ENCODE measurements around the gene CEND1.

The CEND1 gene

GRCh38 chr11:792535-792821, 2.6 kb upstream of the CEND1 start:
- no peak overlapping the region for H3K4me3 ChIP-seq (ENCODE audit: low read depth, low read length)
- peaks cover 4% of the 10 kb centered on the region; the same call in 1 of the 2 replicates for H3K27me3 ChIP-seq (ENCODE audit: control insufficient read depth, insufficient read depth, low read length)
- H3K36me3 ChIP-seq (ENCODE audit: control insufficient read depth, insufficient read depth, low read length) = peaks cover 12% of the 10 kb centered on the region; the same call in 1 of the 2 replicates
- H3K9ac ChIP-seq (ENCODE audit: low read length) = no peak overlapping the region
- no peaks in the 10 kb centered on the region for H3K9me3 ChIP-seq (ENCODE audit: control insufficient read depth, insufficient read depth, low read depth, low read length)
- peaks cover 28% of the 10 kb centered on the region for H3K4me1 ChIP-seq (ENCODE audit: control insufficient read depth, insufficient read depth, low read length)
- H3K27ac ChIP-seq (ENCODE audit: low read depth, low read length) = no peak overlapping the region

- Histone ChIP-seq H3K27me3 (ENCODE audit: control insufficient read depth, insufficient read depth, low read length) (peaks cover 4% of the 10 kb centered on the region; the same call in 1 of the 2 replicates), H3K9me3 (ENCODE audit: control insufficient read depth, insufficient read depth, low read depth, low read length) (no peaks in the 10 kb centered on the region), H3K4me1 (ENCODE audit: control insufficient read depth, insufficient read depth, low read length) (peaks cover 26% of the 10 kb centered on the region), H3K27ac (ENCODE audit: low read depth, low read length) (no peak overlapping the region), H3K36me3 (ENCODE audit: control insufficient read depth, insufficient read depth, low read length) (peaks cover 12% of the 10 kb centered on the region; the same call in 1 of the 2 replicates), H3K4me3 (ENCODE audit: low read depth, low read length) (no peak overlapping the region), H3K9ac (ENCODE audit: low read length) (no peak overlapping the region)
Observed at GRCh38 chr11:791658-792534, 2.0 kb upstream of the CEND1 start.

- no peak overlapping the region for H3K27ac ChIP-seq (ENCODE audit: low read depth, low read length)
- H3K9ac ChIP-seq (ENCODE audit: low read length) = no peak overlapping the region
- H3K4me1 ChIP-seq (ENCODE audit: control insufficient read depth, insufficient read depth, low read length) = peaks cover 18% of the 10 kb centered on the region
- peak overlapping the region; percentile 27; the same call in 1 of the 2 replicates for H3K4me3 ChIP-seq (ENCODE audit: low read depth, low read length)
- peaks cover 12% of the 10 kb centered on the region; the same call in 1 of the 2 replicates for H3K36me3 ChIP-seq (ENCODE audit: control insufficient read depth, insufficient read depth, low read length)
- H3K27me3 ChIP-seq (ENCODE audit: control insufficient read depth, insufficient read depth, low read length) = peaks cover 4% of the 10 kb centered on the region; the same call in 1 of the 2 replicates
- no peaks in the 10 kb centered on the region for H3K9me3 ChIP-seq (ENCODE audit: control insufficient read depth, insufficient read depth, low read depth, low read length)
Observed at GRCh38 chr11:790721-791564, 1.1 kb upstream of the CEND1 start.

- H3K4me3 ChIP-seq (ENCODE audit: low read depth, low read length) = no peak overlapping the region
- H3K9me3 ChIP-seq (ENCODE audit: control insufficient read depth, insufficient read depth, low read depth, low read length) = no peaks in the 10 kb centered on the region
- H3K27me3 ChIP-seq (ENCODE audit: control insufficient read depth, insufficient read depth, low read length) = peaks cover 4% of the 10 kb centered on the region; the same call in 1 of the 2 replicates
- peaks cover 7% of the 10 kb centered on the region; the same call in 1 of the 2 replicates for H3K36me3 ChIP-seq (ENCODE audit: control insufficient read depth, insufficient read depth, low read length)
- peaks cover 9% of the 10 kb centered on the region for H3K4me1 ChIP-seq (ENCODE audit: control insufficient read depth, insufficient read depth, low read length)
- no peak overlapping the region for H3K27ac ChIP-seq (ENCODE audit: low read depth, low read length)
- no peak overlapping the region for H3K9ac ChIP-seq (ENCODE audit: low read length)
Observed at GRCh38 chr11:788953-789940, 643 bp downstream of the CEND1 start.

- no peaks in the 10 kb centered on the region for H3K9me3 ChIP-seq (ENCODE audit: control insufficient read depth, insufficient read depth, low read depth, low read length)
- H3K4me1 ChIP-seq (ENCODE audit: control insufficient read depth, insufficient read depth, low read length) = peaks cover 15% of the 10 kb centered on the region
- H3K4me3 ChIP-seq (ENCODE audit: low read depth, low read length) = no peak overlapping the region
- peaks cover 4% of the 10 kb centered on the region; the same call in 1 of the 2 replicates for H3K27me3 ChIP-seq (ENCODE audit: control insufficient read depth, insufficient read depth, low read length)
- no peak overlapping the region for H3K27ac ChIP-seq (ENCODE audit: low read depth, low read length)
- H3K36me3 ChIP-seq (ENCODE audit: control insufficient read depth, insufficient read depth, low read length) = no peaks in the 10 kb centered on the region
- H3K9ac ChIP-seq (ENCODE audit: low read length) = no peak overlapping the region
Observed at GRCh38 chr11:788009-788640, 1.8 kb downstream of the CEND1 start.

GRCh38 chr11:787084-787675, 2.7 kb downstream of the CEND1 start:
- Histone ChIP-seq H3K4me3 (ENCODE audit: low read depth, low read length) (no peak overlapping the region), H3K36me3 (ENCODE audit: control insufficient read depth, insufficient read depth, low read length) (no peaks in the 10 kb centered on the region), H3K27ac (ENCODE audit: low read depth, low read length) (no peak overlapping the region), H3K4me1 (ENCODE audit: control insufficient read depth, insufficient read depth, low read length) (peaks cover 24% of the 10 kb centered on the region), H3K9me3 (ENCODE audit: control insufficient read depth, insufficient read depth, low read depth, low read length) (no peaks in the 10 kb centered on the region), H3K27me3 (ENCODE audit: control insufficient read depth, insufficient read depth, low read length) (peaks cover 4% of the 10 kb centered on the region; the same call in 1 of the 2 replicates), H3K9ac (ENCODE audit: low read length) (no peak overlapping the region)

GRCh38 chr11:786235-787083, 3.4 kb downstream of the CEND1 start:
- H3K9me3 ChIP-seq (ENCODE audit: control insufficient read depth, insufficient read depth, low read depth, low read length) = no peaks in the 10 kb centered on the region
- H3K27me3 ChIP-seq (ENCODE audit: control insufficient read depth, insufficient read depth, low read length) = peaks cover 4% of the 10 kb centered on the region; the same call in 1 of the 2 replicates
- peaks cover 32% of the 10 kb centered on the region for H3K4me1 ChIP-seq (ENCODE audit: control insufficient read depth, insufficient read depth, low read length)
- H3K36me3 ChIP-seq (ENCODE audit: control insufficient read depth, insufficient read depth, low read length) = no peaks in the 10 kb centered on the region
- H3K27ac ChIP-seq (ENCODE audit: low read depth, low read length) = no peak overlapping the region
- H3K9ac ChIP-seq (ENCODE audit: low read length) = no peak overlapping the region
- H3K4me3 ChIP-seq (ENCODE audit: low read depth, low read length) = no peak overlapping the region

- Histone ChIP-seq H3K27me3 (ENCODE audit: control insufficient read depth, insufficient read depth, low read length) (no peaks in the 10 kb centered on the region), H3K9ac (ENCODE audit: low read length) (no peak overlapping the region), H3K4me3 (ENCODE audit: low read depth, low read length) (peak overlapping the region; percentile 36), H3K4me1 (ENCODE audit: control insufficient read depth, insufficient read depth, low read length) (peaks cover 24% of the 10 kb centered on the region), H3K36me3 (ENCODE audit: control insufficient read depth, insufficient read depth, low read length) (peaks cover 11% of the 10 kb centered on the region; the same call in 1 of the 2 replicates), H3K9me3 (ENCODE audit: control insufficient read depth, insufficient read depth, low read depth, low read length) (no peaks in the 10 kb centered on the region), H3K27ac (ENCODE audit: low read depth, low read length) (no peak overlapping the region)
Observed at GRCh38 chr11:783581-784015, 6.3 kb downstream of the CEND1 start.

All from HUES6 (cell line).